GM21528 (cell line): Measurements from ENCODE around the gene SAE1.

Source experiments
- ATAC-seq: cut with Tn5 transposase; IDR thresholded peaks from one replicate; pipeline ENCODE4 v1.9.1; 2021; ENCODE audit warnings: mild to moderate bottlenecking, moderate library complexity; ENCODE audit not compliant: unreplicated experiment, low FRiP score

The SAE1 gene

GRCh38 chr19:47257411-47258169 is 127.0 kb downstream of the SAE1 start:
- ATAC-seq, result no peak

- ATAC-seq, result no peak
These were observed 127.8 kb downstream of the SAE1 start for GRCh38 chr19:47258434-47258833.

GRCh38 chr19:47258895-47259555 is 128.4 kb downstream of the SAE1 start:
- no peak for ATAC-seq
